NCI-H446 treated with DMSO at 0.1 percent for 48 hours (cell line): ENCODE data around the gene TACSTD2.
A peak's percentile ranks its signal among the peaks of the same experiment; 100 is the strongest.
"Not testable (repeated sequence)": the region's sequence is repeated elsewhere in the genome, so short reads cannot be mapped to it uniquely, and the experiment has no call there.

ENCODE experiments used
- DNase-seq: peaks from one replicate; lab custom pipeline; 2025; lab: John Stamatoyannopoulos, UW

TACSTD2 gene

GRCh38 chr1:58576727-58577653 lies at the start of gene TACSTD2:
Gene TACSTD2, minus strand, starts transcription at chr1:58577252. Its CDS starts 96 bp downstream, at chr1:58577156.
- DNase-seq, result no peak

GRCh38 chr1:58626293-58626692 lies 49.2 kb upstream of the TACSTD2 start:
- DNase-seq, result no peak

- DNase-seq, result not testable (repeated sequence)
Measured at GRCh38 chr1:58623259-58623658, 46.2 kb upstream of the TACSTD2 start.

- no peak for DNase-seq
Measured at GRCh38 chr1:58622571-58622970, 45.5 kb upstream of the TACSTD2 start.

- DNase-seq, result no peak
Measured at GRCh38 chr1:58621391-58621790, 44.3 kb upstream of the TACSTD2 start.

GRCh38 chr1:58620926-58621325 lies 43.9 kb upstream of the TACSTD2 start:
- no peak for DNase-seq

GRCh38 chr1:58620259-58620658 lies 43.2 kb upstream of the TACSTD2 start:
- DNase-seq, result no peak

- no peak for DNase-seq
Measured at GRCh38 chr1:58619286-58620054, 42.4 kb upstream of the TACSTD2 start.

- no peak for DNase-seq
Measured at GRCh38 chr1:58618303-58618702, 41.3 kb upstream of the TACSTD2 start.

- DNase-seq, result no peak
Measured at GRCh38 chr1:58611861-58612385, 34.9 kb upstream of the TACSTD2 start.

- DNase-seq, result no peak
Measured at GRCh38 chr1:58608945-58609344, 31.9 kb upstream of the TACSTD2 start.

GRCh38 chr1:58608297-58608696 lies 31.2 kb upstream of the TACSTD2 start:
- DNase-seq, result no peak

- no peak for DNase-seq
Measured at GRCh38 chr1:58607391-58607790, 30.3 kb upstream of the TACSTD2 start.

- DNase-seq, result not testable (repeated sequence)
Measured at GRCh38 chr1:58601921-58602320, 24.9 kb upstream of the TACSTD2 start.

- no peak for DNase-seq
Measured at GRCh38 chr1:58597996-58598395, 20.9 kb upstream of the TACSTD2 start.

GRCh38 chr1:58597076-58597475 lies 20.0 kb upstream of the TACSTD2 start:
- DNase-seq, result no peak

GRCh38 chr1:58596631-58597052 lies 19.6 kb upstream of the TACSTD2 start:
- DNase-seq, result no peak

- no peak for DNase-seq
Measured at GRCh38 chr1:58594546-58594945, 17.5 kb upstream of the TACSTD2 start.

GRCh38 chr1:58592522-58593134 lies 15.6 kb upstream of the TACSTD2 start:
- DNase-seq, result peak; percentile 62

GRCh38 chr1:58591806-58592205 lies 14.8 kb upstream of the TACSTD2 start:
- no peak for DNase-seq

GRCh38 chr1:58590019-58590418 lies 13.0 kb upstream of the TACSTD2 start:
- DNase-seq, result no peak

GRCh38 chr1:58588396-58588795 lies 11.3 kb upstream of the TACSTD2 start:
- no peak for DNase-seq
